Testis (tissue), 3 donors: ENCODE data around the gene HMCN2. TPM values are rescaled to one million over a fixed set of nuclear protein-coding genes. Genes with fewer than 3 reads are reported as not detected.

Experiments
- DNase-seq: peaks from one replicate; pipeline ENCODE4 v3.0.0-alpha.2; 2019
- H3K27ac ChIP-seq, 2 donors: fragments of 200-600 bp; sonication (generic); one replicate each; pipeline ENCODE4 v1.5.1; 2019
- H3K27me3 ChIP-seq: fragments of 200-600 bp; sonication (generic); one replicate; pipeline ENCODE4 v1.5.1; 2019
- H3K36me3 ChIP-seq: fragments of 200-600 bp; sonication (generic); one replicate; pipeline ENCODE4 v1.5.1; 2017; ENCODE audit warnings: low read depth; ENCODE audit errors: missing control alignments
- H3K4me1 ChIP-seq: fragments of 200-600 bp; sonication (generic); one replicate; pipeline ENCODE4 v1.5.1; 2019
- H3K4me3 ChIP-seq, 2 donors: fragments of 200-600 bp; sonication (generic); one replicate each; pipeline ENCODE4 v1.5.1; 2017 to 2019
- H3K9me3 ChIP-seq: fragments of 200-600 bp; sonication (generic); one replicate; pipeline ENCODE4 v1.5.1; 2017
- POLR2A ChIP-seq: fragments of 450-650 bp; IDR thresholded peaks from one replicate; pipeline ENCODE4 v1.6.1; 2017; ENCODE audit warnings: antibody characterized with exemption, mild to moderate bottlenecking, moderate library complexity
- WGBS, 2 donors: methylation state at CpG; one replicate each; pipeline ENCODE4 v1.1.5; 2018; 5-methylcytosine and 5-hydroxymethylcytosine counted together
- intact Hi-C: fragments of 100-400 bp; cut with DNase I; formaldehyde crosslinking; loops from one replicate; pipeline ENCODE4 v1.15.1; 2023; ENCODE audit warnings: low total_unique reads
- polyA plus RNA-seq: library from polyadenylated mRNA; stranded (reverse); fragments of 350-450 nt; fragmentation: Illumina TruSeq; extraction: RNeasy Lipid Tissue Mini Kit (QIAGEN cat#74804); gene quantifications from one replicate; pipeline ENCODE4 v1.2.3, GENCODE V29; 2014; ENCODE audit warnings: low read depth, low replicate concordance; ENCODE audit not compliant: insufficient read depth
- total RNA-seq, 2 donors: library from RNA; depleted of rRNA; stranded (reverse); fragments of >200 nt; gene quantifications; one replicate each; pipeline ENCODE4 v1.2.3, GENCODE V29; 2016
- TF ChIP-seq, protein P1 (sequence below), 3 experiments: fragments of 450-650 bp in 2 of 3; fragments of 200-600 bp in 1 of 3; sonication (generic) in 1 of 3; IDR thresholded peaks; one replicate each; pipeline ENCODE4 v1.5.1; 2016 to 2019; ENCODE audit warnings: antibody characterized with exemption in 3 of 3, mild to moderate bottlenecking in 2 of 3, moderate library complexity in 1 of 3

The HMCN2 gene
- total and polyA plus RNA-seq, 3 donors from 2014 or later: 10.2 to 17.7 (median 15.5) TPM

DNA sequence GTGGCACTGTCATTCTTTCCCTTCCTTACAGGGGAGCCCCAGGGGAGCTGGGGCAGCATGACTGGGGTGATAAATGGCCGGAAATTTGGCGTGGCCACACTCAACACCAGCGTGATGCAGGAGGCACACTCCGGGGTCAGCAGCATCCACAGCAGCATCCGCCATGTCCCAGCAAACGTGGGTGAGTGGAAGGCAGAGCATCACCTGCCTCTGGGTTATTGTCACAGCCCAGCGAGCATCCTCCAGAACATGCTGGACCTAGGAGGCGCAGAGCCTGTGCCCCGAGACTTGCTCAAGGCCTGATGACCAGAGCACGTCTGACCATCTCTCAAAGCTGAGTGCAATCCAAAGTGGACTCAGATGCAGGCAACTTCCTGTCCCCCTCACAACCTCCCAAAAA lies 157.0 kb downstream of the HMCN2 start:
- 90% methylated on average over 10 of the region's 10 CpGs; no CpG with 5 or more reads in 1 of the 2 donors for WGBS, 2 donors

DNA sequence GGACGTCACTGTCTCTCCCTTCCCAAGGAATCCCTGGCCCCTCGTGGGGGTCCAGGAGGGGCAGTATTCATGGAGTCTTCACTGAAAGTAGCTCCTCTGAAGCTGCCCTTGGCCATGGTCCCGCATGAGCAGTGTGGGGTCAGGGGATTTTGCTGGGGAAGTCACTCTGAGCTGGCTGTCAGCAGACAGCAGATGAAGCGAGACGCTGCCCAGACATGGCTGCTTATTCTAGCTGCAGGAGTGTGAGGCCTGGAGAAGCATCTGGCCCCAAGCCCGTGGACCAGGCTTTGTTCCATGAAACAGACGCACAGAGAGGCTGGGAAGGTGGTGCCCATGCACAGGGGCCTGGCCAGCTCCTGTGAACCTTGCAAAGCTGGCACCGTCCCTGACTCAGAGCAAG lies 157.7 kb downstream of the HMCN2 start:
- Histone ChIP-seq H3K27ac (no peak overlapping the region), H3K9me3 (no peaks in the 10 kb centered on the region), H3K36me3 (no peaks in the 10 kb centered on the region), H3K4me1 (no peaks in the 10 kb centered on the region), H3K4me3 (no peak overlapping the region), H3K27me3 (no peaks in the 10 kb centered on the region)
- TF ChIP-seq, protein P1, sequence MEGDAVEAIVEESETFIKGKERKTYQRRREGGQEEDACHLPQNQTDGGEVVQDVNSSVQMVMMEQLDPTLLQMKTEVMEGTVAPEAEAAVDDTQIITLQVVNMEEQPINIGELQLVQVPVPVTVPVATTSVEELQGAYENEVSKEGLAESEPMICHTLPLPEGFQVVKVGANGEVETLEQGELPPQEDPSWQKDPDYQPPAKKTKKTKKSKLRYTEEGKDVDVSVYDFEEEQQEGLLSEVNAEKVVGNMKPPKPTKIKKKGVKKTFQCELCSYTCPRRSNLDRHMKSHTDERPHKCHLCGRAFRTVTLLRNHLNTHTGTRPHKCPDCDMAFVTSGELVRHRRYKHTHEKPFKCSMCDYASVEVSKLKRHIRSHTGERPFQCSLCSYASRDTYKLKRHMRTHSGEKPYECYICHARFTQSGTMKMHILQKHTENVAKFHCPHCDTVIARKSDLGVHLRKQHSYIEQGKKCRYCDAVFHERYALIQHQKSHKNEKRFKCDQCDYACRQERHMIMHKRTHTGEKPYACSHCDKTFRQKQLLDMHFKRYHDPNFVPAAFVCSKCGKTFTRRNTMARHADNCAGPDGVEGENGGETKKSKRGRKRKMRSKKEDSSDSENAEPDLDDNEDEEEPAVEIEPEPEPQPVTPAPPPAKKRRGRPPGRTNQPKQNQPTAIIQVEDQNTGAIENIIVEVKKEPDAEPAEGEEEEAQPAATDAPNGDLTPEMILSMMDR (IDR thresholded peaks at IDR 0.05): no peak
- 73 to 75% methylated on average over 7 to 8 of the region's 8 CpGs for WGBS, 2 donors
- intact Hi-C loops: no loop called here
- no peak for DNase-seq

More for the DNA sequence above, 157.0 kb downstream of the HMCN2 start:
- TF ChIP-seq POLR2A: no peak
- TF ChIP-seq, protein P1 (IDR thresholded peaks at IDR 0.05): no peak
- intact Hi-C loops: no loop called here
- Histone ChIP-seq H3K36me3 (no peaks in the 10 kb centered on the region), H3K27me3 (no peaks in the 10 kb centered on the region), H3K9me3 (no peaks in the 10 kb centered on the region), H3K4me3 (no peak overlapping the region), H3K27ac (no peak overlapping the region), H3K4me1 (no peaks in the 10 kb centered on the region)
- no peak for DNase-seq

DNA sequence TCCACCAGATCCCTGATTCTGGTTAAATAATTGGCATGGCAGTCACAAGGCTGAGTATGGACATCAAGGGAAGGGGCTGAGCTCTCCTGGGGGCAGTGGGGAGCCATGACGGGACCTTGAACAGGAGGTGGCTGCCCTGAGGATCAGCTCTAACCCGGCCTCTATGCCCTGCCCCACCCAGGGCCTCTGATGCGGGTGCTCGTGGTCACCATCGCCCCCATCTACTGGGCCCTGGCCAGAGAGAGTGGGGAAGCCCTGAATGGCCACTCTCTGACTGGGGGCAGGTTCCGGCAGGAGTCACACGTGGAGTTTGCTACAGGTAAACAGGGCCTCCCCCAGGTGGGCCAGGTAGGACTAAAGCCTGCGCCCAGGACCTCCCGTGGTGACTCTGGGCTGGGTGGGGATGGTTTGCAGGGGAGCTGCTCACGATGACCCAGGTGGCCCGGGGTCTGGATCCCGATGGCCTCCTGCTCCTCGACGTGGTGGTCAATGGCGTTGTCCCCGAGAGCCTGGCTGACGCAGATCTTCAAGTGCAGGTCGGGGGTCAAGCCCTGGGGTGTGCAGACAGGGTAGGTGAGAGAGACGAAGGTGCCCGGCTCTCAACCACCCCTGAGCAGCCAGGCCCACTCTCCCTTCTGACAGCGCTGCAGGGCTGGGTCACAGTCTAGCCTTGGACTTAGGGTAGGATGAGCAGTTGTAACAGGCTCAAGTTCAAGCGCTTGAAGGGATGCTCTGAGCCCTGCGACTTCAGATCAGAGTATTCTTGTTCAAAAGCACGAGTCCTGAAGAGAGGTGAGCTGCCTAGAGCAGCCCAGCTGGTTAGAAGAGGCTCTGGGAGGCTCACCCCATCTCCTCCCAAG lies 159.3 kb downstream of the HMCN2 start:
- H3K27me3 ChIP-seq: no peaks in the 10 kb centered on the region
- H3K36me3 ChIP-seq: no peaks in the 10 kb centered on the region
- no peak for DNase-seq
- no peak overlapping the region for H3K4me3 ChIP-seq
- H3K4me1 ChIP-seq: no peaks in the 10 kb centered on the region
- intact Hi-C loops: no loop called here
- 87 to 91% methylated on average over 16 to 23 of the region's 24 CpGs for WGBS, 2 donors
- TF ChIP-seq POLR2A: no peak
- TF ChIP-seq, protein P1 (IDR thresholded peaks at IDR 0.05): no peak
- H3K9me3 ChIP-seq: no peaks in the 10 kb centered on the region
- no peak overlapping the region for H3K27ac ChIP-seq

DNA sequence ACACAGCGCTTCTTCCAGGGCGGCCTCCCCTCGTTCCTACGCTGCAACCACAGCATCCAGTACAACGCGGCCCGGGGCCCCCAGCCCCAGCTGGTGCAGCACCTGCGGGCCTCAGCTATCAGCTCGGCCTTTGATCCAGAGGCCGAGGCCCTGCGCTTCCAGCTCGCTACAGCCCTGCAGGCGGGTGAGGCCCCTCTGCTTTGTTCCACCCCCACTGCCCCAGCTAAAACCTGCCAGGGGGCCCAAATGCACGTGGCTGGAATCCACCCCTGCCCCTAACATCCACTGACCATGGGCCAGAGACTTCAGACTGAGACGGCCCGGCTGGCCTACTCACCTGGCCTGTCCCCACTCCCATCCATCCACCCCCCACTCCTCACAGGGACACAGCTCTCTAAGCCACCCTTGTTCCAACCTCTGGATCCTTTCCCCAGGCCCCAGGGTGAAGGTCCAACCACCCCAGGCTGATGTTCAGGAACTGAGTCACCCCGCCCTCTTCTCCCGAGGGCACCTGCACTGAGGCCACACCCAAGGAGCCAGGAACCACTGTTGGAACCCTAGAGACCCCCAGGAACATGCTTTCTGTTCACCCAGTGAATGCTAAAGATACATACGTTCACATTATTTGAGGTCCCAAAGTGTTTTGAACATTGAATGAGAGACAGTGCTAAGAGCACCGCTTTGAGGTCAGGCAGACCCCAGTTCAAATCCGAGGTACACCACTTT lies 160.3 kb downstream of the HMCN2 start:
- Histone ChIP-seq H3K36me3 (no peaks in the 10 kb centered on the region), H3K4me1 (no peaks in the 10 kb centered on the region), H3K9me3 (no peaks in the 10 kb centered on the region), H3K4me3 (no peak overlapping the region), H3K27me3 (no peaks in the 10 kb centered on the region), H3K27ac (no peak overlapping the region)
- no peak for DNase-seq
- intact Hi-C loops: no loop called here
- TF ChIP-seq POLR2A: no peak
- TF ChIP-seq, protein P1 (IDR thresholded peaks at IDR 0.05): no peak
- WGBS, 2 donors: 88 to 89% methylated on average over 15 to 21 of the region's 21 CpGs
